ENCODE data around the gene DAGLA. TPM values are rescaled to one million over a fixed set of nuclear protein-coding genes. Genes with fewer than 3 reads are reported as not detected.

The DAGLA gene
- total RNA-seq, 4 donors from 2014 or later, result 1.7 to 6.9 (median 2.9) TPM

DNA sequence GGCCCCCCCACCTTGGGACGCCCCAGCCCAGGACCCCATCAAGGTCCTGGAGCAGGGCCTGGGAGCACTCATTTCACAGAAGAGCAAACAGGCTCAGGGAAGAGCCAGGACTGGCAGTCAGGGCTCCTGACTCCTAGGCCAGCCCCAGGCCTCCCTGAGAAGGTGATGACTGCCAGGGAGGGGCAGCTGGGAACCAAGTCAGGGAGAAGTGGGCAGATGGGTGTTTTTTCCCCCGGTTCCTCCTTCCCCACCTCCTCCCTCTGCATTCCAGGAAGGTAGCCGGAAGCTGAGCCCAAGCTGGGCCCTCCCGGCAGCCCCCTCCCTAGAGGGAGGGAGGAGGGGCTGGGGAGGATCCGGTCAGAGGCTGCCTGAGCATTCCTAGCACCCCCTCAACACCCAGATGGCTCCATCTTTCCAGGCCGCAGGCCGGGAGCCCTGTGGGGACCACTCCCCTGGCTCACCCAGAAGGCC is 91.8 kb downstream of the DAGLA start:
- peaks cover 0 to 10% (median 0%) of the 10 kb centered on the region in 4 donors for H3K27me3 ChIP-seq
- H3K27ac ChIP-seq, result no peak overlapping the region
- TF ChIP-seq, protein P1, sequence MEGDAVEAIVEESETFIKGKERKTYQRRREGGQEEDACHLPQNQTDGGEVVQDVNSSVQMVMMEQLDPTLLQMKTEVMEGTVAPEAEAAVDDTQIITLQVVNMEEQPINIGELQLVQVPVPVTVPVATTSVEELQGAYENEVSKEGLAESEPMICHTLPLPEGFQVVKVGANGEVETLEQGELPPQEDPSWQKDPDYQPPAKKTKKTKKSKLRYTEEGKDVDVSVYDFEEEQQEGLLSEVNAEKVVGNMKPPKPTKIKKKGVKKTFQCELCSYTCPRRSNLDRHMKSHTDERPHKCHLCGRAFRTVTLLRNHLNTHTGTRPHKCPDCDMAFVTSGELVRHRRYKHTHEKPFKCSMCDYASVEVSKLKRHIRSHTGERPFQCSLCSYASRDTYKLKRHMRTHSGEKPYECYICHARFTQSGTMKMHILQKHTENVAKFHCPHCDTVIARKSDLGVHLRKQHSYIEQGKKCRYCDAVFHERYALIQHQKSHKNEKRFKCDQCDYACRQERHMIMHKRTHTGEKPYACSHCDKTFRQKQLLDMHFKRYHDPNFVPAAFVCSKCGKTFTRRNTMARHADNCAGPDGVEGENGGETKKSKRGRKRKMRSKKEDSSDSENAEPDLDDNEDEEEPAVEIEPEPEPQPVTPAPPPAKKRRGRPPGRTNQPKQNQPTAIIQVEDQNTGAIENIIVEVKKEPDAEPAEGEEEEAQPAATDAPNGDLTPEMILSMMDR (IDR thresholded peaks at IDR 0.05), result no peak
- TF ChIP-seq POLR2A (IDR thresholded peaks at IDR 0.05), result no peak
- no peak for DNase-seq
- no peak overlapping the region for H3K4me3 ChIP-seq
- WGBS, 2 donors, result no CpG with 5 or more reads among the region's 7 CpGs
- H3K4me1 ChIP-seq, result peaks cover 1 to 5% (median 2%) of the 10 kb centered on the region in 3 donors
- H3K36me3 ChIP-seq, result no peaks in the 10 kb centered on the region
- no peaks in the 10 kb centered on the region for H3K9me3 ChIP-seq
- intact Hi-C loops (cut with DNase I), result no loop called here

DNA sequence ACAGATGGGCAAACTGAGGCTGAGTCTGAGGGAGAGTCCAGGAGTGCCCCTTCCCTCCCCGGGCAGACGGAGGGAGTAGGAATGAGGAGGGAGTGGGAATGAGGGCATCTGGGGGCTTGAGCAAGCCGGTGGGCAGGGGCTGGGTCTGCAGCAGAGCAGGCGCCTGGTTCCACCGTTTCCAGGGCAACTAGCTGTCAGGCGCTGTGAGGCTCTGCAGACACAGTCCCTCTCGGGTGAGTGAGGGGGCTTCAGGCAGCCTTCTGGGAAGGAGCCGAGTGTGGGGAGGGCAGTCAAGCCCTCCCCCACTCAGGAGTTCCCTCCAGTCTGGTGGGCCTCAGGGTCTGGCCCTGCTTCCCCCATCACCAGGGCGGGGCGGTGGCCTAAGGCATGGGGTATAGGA is 93.2 kb downstream of the DAGLA start:
- DNase-seq, result no peak
- WGBS, 2 donors, result 50 to 71% methylated on average over 4 to 5 of the region's 10 CpGs
- peaks cover 9 to 14% (median 9%) of the 10 kb centered on the region in 3 donors for H3K4me1 ChIP-seq

DNA sequence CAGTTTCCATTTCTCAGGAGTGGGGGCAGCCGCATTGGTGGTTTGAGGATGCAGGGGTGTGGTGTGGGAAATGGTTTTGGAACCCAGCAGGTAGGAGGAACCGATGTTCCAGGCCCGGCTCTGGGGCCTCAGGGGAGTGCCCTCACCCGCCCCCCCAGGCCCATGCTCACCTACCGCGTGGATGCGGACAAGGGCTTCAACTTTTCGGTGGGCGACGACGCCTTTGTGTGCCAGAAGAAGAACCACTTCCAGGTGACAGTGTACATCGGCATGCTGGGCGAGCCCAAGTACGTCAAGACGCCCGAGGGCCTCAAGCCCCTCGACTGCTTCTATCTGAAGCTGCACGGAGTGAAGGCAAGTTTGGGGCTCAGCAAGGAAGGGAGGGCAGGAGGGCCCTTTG is 93.6 kb downstream of the DAGLA start:
- no peak overlapping the region for H3K27ac ChIP-seq
- WGBS, 2 donors, result 47 to 75% methylated on average over 2 to 7 of the region's 18 CpGs
- H3K9me3 ChIP-seq, result no peaks in the 10 kb centered on the region
- intact Hi-C loops (cut with DNase I), result no loop called here
- H3K36me3 ChIP-seq, result no peaks in the 10 kb centered on the region
- DNase-seq, result no peak
- H3K4me1 ChIP-seq, result peaks cover 9 to 14% (median 9%) of the 10 kb centered on the region in 3 donors
- TF ChIP-seq, protein P1 (IDR thresholded peaks at IDR 0.05), result no peak
- no peak for TF ChIP-seq POLR2A (IDR thresholded peaks at IDR 0.05)
- peaks cover 0 to 10% (median 0%) of the 10 kb centered on the region in 4 donors for H3K27me3 ChIP-seq
- H3K4me3 ChIP-seq, result no peak overlapping the region

More for the DNA sequence above, 93.2 kb downstream of the DAGLA start:
- no peak for TF ChIP-seq POLR2A (IDR thresholded peaks at IDR 0.05)
- no peaks in the 10 kb centered on the region for H3K9me3 ChIP-seq
- H3K36me3 ChIP-seq, result no peaks in the 10 kb centered on the region
- H3K4me3 ChIP-seq, result no peak overlapping the region
- intact Hi-C loops (cut with DNase I), result no loop called here
- no peak overlapping the region for H3K27ac ChIP-seq
- peaks cover 0 to 10% (median 0%) of the 10 kb centered on the region in 4 donors for H3K27me3 ChIP-seq

DNA sequence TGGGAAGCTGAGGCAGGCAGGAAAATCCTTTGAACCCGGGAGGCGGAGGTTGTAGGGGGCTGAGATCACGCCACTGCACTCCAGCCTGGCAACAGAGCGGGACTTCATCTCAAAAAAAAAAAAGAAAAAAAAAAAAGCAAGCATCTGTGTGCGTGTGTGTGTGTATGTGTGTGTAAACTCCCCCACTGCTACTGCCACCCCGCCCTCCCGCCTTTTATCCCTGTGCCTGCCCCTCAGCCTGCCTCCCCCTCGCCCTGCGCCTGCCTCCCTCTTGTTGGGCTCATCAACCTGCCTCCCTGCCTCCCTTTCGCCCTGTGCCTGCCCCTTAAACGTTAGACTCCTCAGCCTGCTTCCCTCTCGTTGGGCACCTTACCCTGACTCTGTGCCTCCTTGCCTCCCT is 94.2 kb downstream of the DAGLA start:
- peaks cover 9 to 14% (median 9%) of the 10 kb centered on the region in 3 donors for H3K4me1 ChIP-seq
- H3K27me3 ChIP-seq, result peaks cover 0 to 5% (median 0%) of the 10 kb centered on the region in 4 donors
- no peak for DNase-seq
- 77 to 82% methylated on average over 11 to 12 of the region's 12 CpGs for WGBS, 2 donors
- TF ChIP-seq, protein P1 (IDR thresholded peaks at IDR 0.05), result no peak
- TF ChIP-seq POLR2A (IDR thresholded peaks at IDR 0.05), result no peak
- H3K9me3 ChIP-seq, result no peaks in the 10 kb centered on the region
- H3K4me3 ChIP-seq, result no peak overlapping the region
- no peaks in the 10 kb centered on the region for H3K36me3 ChIP-seq
- intact Hi-C loops (cut with DNase I), result no loop called here
- H3K27ac ChIP-seq, result no peak overlapping the region

DNA sequence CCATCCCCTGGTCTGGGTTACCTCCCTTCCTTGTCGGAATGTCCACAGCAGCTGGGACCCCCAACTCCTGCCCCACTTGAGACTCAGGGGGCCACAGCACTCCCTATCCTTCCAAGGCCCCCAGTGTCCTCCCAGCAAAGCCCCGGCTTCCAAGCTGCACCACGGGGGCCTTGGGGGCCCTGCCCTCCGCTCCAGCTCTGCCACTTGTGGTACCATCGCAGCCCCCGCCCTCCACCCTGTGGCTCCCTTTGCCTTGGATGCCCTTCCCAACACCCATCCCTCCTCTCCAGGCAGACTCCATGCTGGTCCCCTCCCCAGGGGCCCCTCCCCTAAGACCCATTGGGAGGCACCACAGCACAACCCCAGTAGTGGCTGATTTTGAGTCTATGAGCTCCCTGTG is 94.9 kb downstream of the DAGLA start:
- intact Hi-C loops (cut with DNase I), result no loop called here
- TF ChIP-seq POLR2A (IDR thresholded peaks at IDR 0.05), result no peak
- TF ChIP-seq, protein P1 (IDR thresholded peaks at IDR 0.05), result no peak
- H3K4me1 ChIP-seq, result peaks cover 9 to 14% (median 9%) of the 10 kb centered on the region in 3 donors
- H3K27ac ChIP-seq, result no peak overlapping the region
- no peaks in the 10 kb centered on the region for H3K27me3 ChIP-seq
- H3K9me3 ChIP-seq, result no peaks in the 10 kb centered on the region
- no peak overlapping the region for H3K4me3 ChIP-seq
- DNase-seq, result no peak
- WGBS, 2 donors, result 88 to 93% methylated on average over 4 to 6 of the region's 6 CpGs
- no peaks in the 10 kb centered on the region for H3K36me3 ChIP-seq
